ENCODE results near the gene IL1A. TPM values are rescaled to one million over a fixed set of nuclear protein-coding genes. Genes with fewer than 3 reads are reported as not detected.

Gene IL1A
- total and polyA plus RNA-seq, 9 of the 15 experiments (the other 6 are each of a cell fraction or from before 2014, with no cell fraction given), result 0.03 to 0.27 (median 0.14) TPM; not detected in 2

DNA sequence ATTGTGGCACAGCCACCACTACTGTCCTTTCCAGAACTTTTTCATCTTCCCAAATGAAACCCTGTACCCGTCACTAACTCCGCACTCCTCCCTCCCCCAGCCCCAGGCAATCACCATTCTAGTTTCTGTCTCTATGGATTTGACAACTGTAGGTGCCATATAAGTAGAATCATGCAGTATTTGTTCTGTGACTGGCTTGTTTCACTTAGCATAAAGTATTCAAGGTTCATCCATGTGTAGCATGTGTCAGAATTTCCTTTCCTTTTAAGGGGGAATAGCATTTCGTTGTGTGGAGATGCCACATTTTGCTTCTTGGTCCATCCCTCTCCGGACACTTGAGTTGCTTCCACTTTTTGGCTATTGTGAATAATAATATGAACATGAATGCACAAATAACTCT is 19.0 kb downstream of the IL1A start:
- no peaks in the 10 kb centered on the region for H3K9me1 ChIP-seq (ENCODE audit: control insufficient read depth, insufficient read depth, low read length)
- FAIRE-seq (no peak), DNase-seq (ENCODE audit: extremely low read depth in 1 of 4, low spot score in 3 of 4) (no peak), ATAC-seq (no peak)
- H3K4me2 ChIP-seq (ENCODE audit: insufficient read depth, low read length), result peak overlapping the region; percentile 95
- H4K20me1 ChIP-seq (replicated peaks; ENCODE audit: control insufficient read depth, insufficient read depth, low read length), result no peaks in the 10 kb centered on the region
- H2AFZ ChIP-seq (ENCODE audit: low read depth, low read length), result peak overlapping the region; percentile 79
- 30% methylated on average over 4 of the region's 4 CpGs for WGBS (ENCODE audit: insufficient coverage, low coverage, missing lambda C conversion rate)
- ChIA-PET CTCF (ENCODE audit: low intra/inter-chr PET ratio) (no interaction called here), POLR2A (interaction anchor here (1.0 kb wide), 1 partner anchor 11 kb away, joined by 3 read pairs; no protein-coding TSS in a partner anchor)
- H3K36me3 ChIP-seq (ENCODE audit: control insufficient read depth, insufficient read depth, low read length), result peaks cover 20% of the 10 kb centered on the region
- in situ Hi-C loops (cut with MboI), result no loop called here
- peaks cover 29% of the 10 kb centered on the region for H3K79me2 ChIP-seq (ENCODE audit: control insufficient read depth, insufficient read depth, low read length)
- peak overlapping the region; percentile 92 for H3K27ac ChIP-seq (ENCODE audit: extremely low read depth, low read depth, low read length)
- H3K4me1 ChIP-seq (replicated peaks in 1 of 2; ENCODE audit: control insufficient read depth in 2 of 2, insufficient read depth in 2 of 2, low read length in 2 of 2), result peaks cover 10 to 18% of the 10 kb centered on the region in 2 experiments; a peak in 3 of 5 replicates
- peak overlapping the region; percentile 37 to 95; a peak in 2 of 4 replicates for H3K9ac ChIP-seq (ENCODE audit: insufficient read depth in 1 of 2, low read depth in 2 of 2, low read length in 2 of 2)
- intact Hi-C loops (cut with micrococcal nuclease), result loop anchor here (2.0 kb wide), 1 partner anchor 30 kb away; no protein-coding TSS in a partner anchor
- H3K9me3 ChIP-seq (replicated peaks; ENCODE audit: control insufficient read depth, insufficient read depth, low read depth, low read length), result no peaks in the 10 kb centered on the region
- no peaks in the 10 kb centered on the region for H3K27me3 ChIP-seq (ENCODE audit: control insufficient read depth in 2 of 2, insufficient read depth in 2 of 2, low read length in 2 of 2)
- H3K4me3 ChIP-seq, result peak overlapping the region; percentile 88
- BruUV-seq (replicated peaks), result no TSS peak
- TF ChIP-seq, protein P1, sequence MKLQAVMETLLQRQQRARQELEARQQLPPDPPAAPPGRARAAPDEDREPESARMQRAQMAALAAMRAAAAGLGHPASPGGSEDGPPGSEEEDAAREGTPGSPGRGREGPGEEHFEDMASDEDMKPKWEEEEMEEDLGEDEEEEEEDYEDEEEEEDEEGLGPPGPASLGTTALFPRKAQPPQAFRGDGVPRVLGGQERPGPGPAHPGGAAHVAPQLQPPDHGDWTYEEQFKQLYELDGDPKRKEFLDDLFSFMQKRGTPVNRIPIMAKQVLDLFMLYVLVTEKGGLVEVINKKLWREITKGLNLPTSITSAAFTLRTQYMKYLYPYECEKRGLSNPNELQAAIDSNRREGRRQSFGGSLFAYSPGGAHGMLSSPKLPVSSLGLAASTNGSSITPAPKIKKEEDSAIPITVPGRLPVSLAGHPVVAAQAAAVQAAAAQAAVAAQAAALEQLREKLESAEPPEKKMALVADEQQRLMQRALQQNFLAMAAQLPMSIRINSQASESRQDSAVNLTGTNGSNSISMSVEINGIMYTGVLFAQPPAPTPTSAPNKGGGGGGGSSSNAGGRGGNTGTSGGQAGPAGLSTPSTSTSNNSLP (IDR thresholded peaks at IDR 0.05; ENCODE audit: borderline replicate concordance, low read depth, low read length), result no peak
- TF ChIP-seq, protein P2, sequence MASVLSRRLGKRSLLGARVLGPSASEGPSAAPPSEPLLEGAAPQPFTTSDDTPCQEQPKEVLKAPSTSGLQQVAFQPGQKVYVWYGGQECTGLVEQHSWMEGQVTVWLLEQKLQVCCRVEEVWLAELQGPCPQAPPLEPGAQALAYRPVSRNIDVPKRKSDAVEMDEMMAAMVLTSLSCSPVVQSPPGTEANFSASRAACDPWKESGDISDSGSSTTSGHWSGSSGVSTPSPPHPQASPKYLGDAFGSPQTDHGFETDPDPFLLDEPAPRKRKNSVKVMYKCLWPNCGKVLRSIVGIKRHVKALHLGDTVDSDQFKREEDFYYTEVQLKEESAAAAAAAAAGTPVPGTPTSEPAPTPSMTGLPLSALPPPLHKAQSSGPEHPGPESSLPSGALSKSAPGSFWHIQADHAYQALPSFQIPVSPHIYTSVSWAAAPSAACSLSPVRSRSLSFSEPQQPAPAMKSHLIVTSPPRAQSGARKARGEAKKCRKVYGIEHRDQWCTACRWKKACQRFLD (CRISPR knock-in tag; IDR thresholded peaks at IDR 0.05), result 0 out of 2 replicates have a peak, but pooled peaks have one; percentile 16
- TF ChIP-seq KHSRP (IDR thresholded peaks at IDR 0.05), result no peak
- no peak for TF ChIP-seq HDAC8 (tag; IDR thresholded peaks at IDR 0.05)
- TF ChIP-seq, protein P3, sequence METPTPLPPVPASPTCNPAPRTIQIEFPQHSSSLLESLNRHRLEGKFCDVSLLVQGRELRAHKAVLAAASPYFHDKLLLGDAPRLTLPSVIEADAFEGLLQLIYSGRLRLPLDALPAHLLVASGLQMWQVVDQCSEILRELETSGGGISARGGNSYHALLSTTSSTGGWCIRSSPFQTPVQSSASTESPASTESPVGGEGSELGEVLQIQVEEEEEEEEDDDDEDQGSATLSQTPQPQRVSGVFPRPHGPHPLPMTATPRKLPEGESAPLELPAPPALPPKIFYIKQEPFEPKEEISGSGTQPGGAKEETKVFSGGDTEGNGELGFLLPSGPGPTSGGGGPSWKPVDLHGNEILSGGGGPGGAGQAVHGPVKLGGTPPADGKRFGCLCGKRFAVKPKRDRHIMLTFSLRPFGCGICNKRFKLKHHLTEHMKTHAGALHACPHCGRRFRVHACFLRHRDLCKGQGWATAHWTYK (CRISPR knock-in tag; IDR thresholded peaks at IDR 0.05), result no peak
- TF ChIP-seq TGIF2 (CRISPR knock-in tag; IDR thresholded peaks at IDR 0.05), result no peak
- no peak for TF ChIP-seq CBX3 (IDR thresholded peaks at IDR 0.05; ENCODE audit: borderline replicate concordance in 1 of 2, low read length in 2 of 2)
- no peak for TF ChIP-seq ILF3 (IDR thresholded peaks at IDR 0.05; ENCODE audit: borderline replicate concordance)

All from K562 (cell line).